A172 (cell line): ENCODE data around the gene CTNS. TPM values are rescaled to one million over a fixed set of nuclear protein-coding genes. Genes with fewer than 3 reads are reported as not detected.

ENCODE experiments used
- DNase-seq: peaks from one replicate; pipeline ENCODE4 v3.0.0-alpha.2; 2015; ENCODE audit warnings: low spot score
- total RNA-seq: library from RNA; depleted of rRNA; stranded (reverse); fragments of >200 nt; shearing (Covaris generic); gene quantifications from 2 replicates; pipeline ENCODE4 v1.2.3, GENCODE V29; 2014; rRNA removed

The CTNS gene
- total RNA-seq = 36.0 and 37.8 TPM in 2 replicates

GRCh38 chr17:3636154-3636907 lies at the start of gene CTNS, which contains the start of gene SHPK:
Gene CTNS, plus strand, starts transcription at chr17:3636760. Its CDS starts 3,447 bp downstream, at chr17:3640207.
Gene SHPK, minus strand, starts transcription at chr17:3636250. Its CDS starts 31 bp downstream, at chr17:3636219.
- DNase-seq = peak; percentile 94

GRCh38 chr17:3589784-3590183 lies 46.8 kb upstream of the CTNS start:
- DNase-seq = no peak

GRCh38 chr17:3590231-3590630 lies 46.3 kb upstream of the CTNS start:
- DNase-seq = no peak

GRCh38 chr17:3590768-3591167 lies 45.8 kb upstream of the CTNS start:
- no peak for DNase-seq

- no peak for DNase-seq
These were observed 44.2 kb upstream of the CTNS start for GRCh38 chr17:3592216-3592860.

- no peak for DNase-seq
These were observed 43.2 kb upstream of the CTNS start for GRCh38 chr17:3593384-3593783.

- DNase-seq = peak; percentile 91
These were observed 42.3 kb upstream of the CTNS start for GRCh38 chr17:3594051-3594800.

- no peak for DNase-seq
These were observed 41.6 kb upstream of the CTNS start for GRCh38 chr17:3594976-3595375.

- no peak for DNase-seq
These were observed 39.6 kb upstream of the CTNS start for GRCh38 chr17:3596804-3597464.

GRCh38 chr17:3598078-3598477 lies 38.5 kb upstream of the CTNS start:
- DNase-seq = no peak

GRCh38 chr17:3600529-3601205 lies 35.9 kb upstream of the CTNS start:
- DNase-seq = no peak

- peak; percentile 21 for DNase-seq
These were observed 34.1 kb upstream of the CTNS start for GRCh38 chr17:3602499-3602898.

- peak; percentile 79 for DNase-seq
These were observed 33.3 kb upstream of the CTNS start for GRCh38 chr17:3603119-3603869.

GRCh38 chr17:3603870-3604259 lies 32.7 kb upstream of the CTNS start:
- DNase-seq = no peak

GRCh38 chr17:3609689-3610088 lies 26.9 kb upstream of the CTNS start:
- no peak for DNase-seq

GRCh38 chr17:3610523-3610922 lies 26.0 kb upstream of the CTNS start:
- DNase-seq = no peak

GRCh38 chr17:3613124-3613523 lies 23.4 kb upstream of the CTNS start:
- DNase-seq = no peak

GRCh38 chr17:3615160-3615870 lies 21.2 kb upstream of the CTNS start:
- no peak for DNase-seq

GRCh38 chr17:3621146-3621720 lies 15.3 kb upstream of the CTNS start:
- DNase-seq = no peak
